Hepatocyte (in vitro differentiated cells): ENCODE results near the gene GAD1.

ENCODE experiments used
- CTCF ChIP-seq: fragments of 200-600 bp; sonication (generic); IDR thresholded peaks from 2 replicates; pipeline ENCODE4 v1.5.1; 2016; ENCODE audit warnings: antibody characterized with exemption, mild to moderate bottlenecking; ENCODE audit not compliant: poor library complexity
- EZH2 ChIP-seq: fragments of 200-600 bp; sonication (generic); IDR thresholded peaks from 2 replicates; pipeline ENCODE4 v1.6.1; 2016; ENCODE audit warnings: antibody characterized with exemption, mild to moderate bottlenecking, borderline replicate concordance

DNA sequence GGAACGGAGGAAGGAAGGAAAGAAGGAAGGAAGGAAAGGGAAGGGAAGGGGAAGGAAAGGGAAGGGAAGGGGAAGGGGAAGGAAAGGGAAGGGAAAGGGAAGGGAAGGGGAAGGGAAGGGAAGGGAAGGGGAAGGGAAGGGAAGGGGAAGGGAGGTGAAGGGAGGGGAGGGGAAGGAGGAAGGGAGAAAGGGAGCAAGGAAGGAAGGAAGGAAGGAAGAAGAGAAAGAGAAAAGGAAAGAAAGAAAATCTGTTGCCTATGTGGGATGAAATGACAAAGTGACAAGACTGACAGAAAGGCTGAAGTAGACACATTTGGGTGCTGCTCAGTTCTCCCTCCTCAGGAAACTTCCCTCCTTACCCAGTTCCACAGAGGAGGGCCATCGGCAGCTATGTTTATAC lies 66.1 kb downstream of the GAD1 start:
- TF ChIP-seq CTCF (no peak), EZH2 (no peak)
